Neutrophil (primary cell): Measurements from ENCODE around the gene CARD10.

Experiments
- H3K27ac ChIP-seq: fragments of 200-600 bp; sonication (generic); 2 replicates; pipeline ENCODE4 v1.5.1; 2016; ENCODE audit warnings: mild to moderate bottlenecking, moderate library complexity
- H3K27me3 ChIP-seq: fragments of 200-600 bp; sonication (generic); 2 replicates; pipeline ENCODE4 v1.6.0; 2016; ENCODE audit warnings: mild to moderate bottlenecking
- H3K36me3 ChIP-seq: fragments of 200-600 bp; sonication (generic); 2 replicates; pipeline ENCODE4 v1.5.1; 2017
- H3K4me1 ChIP-seq, 2 experiments: fragments of 200-600 bp in 1 of 2; sonication (generic) in 1 of 2; 1 replicate in 1 of 2; 2 replicates in 1 of 2; pipeline versions ENCODE4 v1.5.1 to v1.6.1; 2013 to 2016; ENCODE audit warnings: low read depth in 1 of 2, low read length in 1 of 2, mild to moderate bottlenecking in 1 of 2, moderate library complexity in 1 of 2; ENCODE audit not compliant: control insufficient read depth in 1 of 2, insufficient read depth in 1 of 2
- H3K4me3 ChIP-seq, 2 experiments: fragments of 200-600 bp in 1 of 2; sonication (generic) in 1 of 2; 1 replicate in 1 of 2; 2 replicates in 1 of 2; pipeline ENCODE4 v1.5.1; 2013 to 2016; ENCODE audit warnings: low read depth in 1 of 2, low read length in 1 of 2, mild to moderate bottlenecking in 1 of 2, moderate library complexity in 1 of 2
- H3K9me3 ChIP-seq: fragments of 200-600 bp; sonication (generic); 2 replicates; pipeline ENCODE4 v1.5.1; 2016
- TF ChIP-seq, protein P1 (sequence below): fragments of 200-600 bp; sonication (generic); IDR thresholded peaks from 2 replicates; pipeline ENCODE4 v1.5.1; 2016; ENCODE audit warnings: antibody characterized with exemption

CARD10 gene

DNA sequence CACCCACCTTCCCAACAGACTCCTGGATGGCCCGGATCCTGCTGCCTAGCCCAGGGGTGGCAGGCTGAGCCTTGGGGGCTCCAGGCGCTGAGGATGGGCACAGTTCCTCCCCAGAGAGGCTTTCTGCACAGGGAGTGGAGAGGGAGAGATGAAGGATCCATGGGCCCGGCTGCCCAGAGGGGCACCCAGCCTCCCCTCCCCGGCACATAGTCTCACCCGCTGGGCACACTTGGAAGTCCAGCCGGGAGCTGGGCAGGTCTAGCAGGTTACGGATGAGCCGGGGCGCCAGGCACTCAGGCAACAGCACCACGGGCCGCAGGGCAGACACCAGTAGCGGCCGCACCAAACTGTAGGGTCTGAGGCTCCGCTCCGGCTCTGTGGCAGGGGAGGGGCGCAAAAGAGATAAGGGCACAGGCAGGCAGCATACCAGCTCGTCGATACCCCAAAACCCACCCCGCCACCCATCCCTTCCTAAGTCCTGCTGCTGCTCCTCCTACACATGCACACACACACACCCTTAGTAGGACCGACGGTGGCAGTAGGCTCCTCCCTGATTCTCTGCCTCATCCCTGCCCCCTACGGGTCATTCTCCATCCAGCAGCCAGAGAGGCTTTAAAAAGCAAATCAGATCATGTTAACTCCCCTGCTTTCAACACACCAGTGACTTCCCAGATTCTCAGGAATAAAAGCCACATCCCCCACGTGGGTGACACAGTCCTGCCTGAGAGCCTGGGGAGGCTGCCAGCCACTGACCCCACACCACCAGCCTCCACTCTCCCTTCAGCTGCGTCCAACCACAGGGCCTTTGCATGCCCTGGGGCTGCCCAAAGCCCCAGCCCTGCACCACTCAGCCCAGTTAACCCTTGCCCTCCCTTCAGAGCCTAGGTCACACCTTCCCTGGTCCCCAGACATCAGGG lies 26.5 kb downstream of the CARD10 start:
- H3K36me3 ChIP-seq = no peaks in the 10 kb centered on the region
- H3K9me3 ChIP-seq = no peaks in the 10 kb centered on the region
- peaks cover 22% of the 10 kb centered on the region for H3K27me3 ChIP-seq
- H3K4me1 ChIP-seq = no peaks in the 10 kb centered on the region
- TF ChIP-seq, protein P1, sequence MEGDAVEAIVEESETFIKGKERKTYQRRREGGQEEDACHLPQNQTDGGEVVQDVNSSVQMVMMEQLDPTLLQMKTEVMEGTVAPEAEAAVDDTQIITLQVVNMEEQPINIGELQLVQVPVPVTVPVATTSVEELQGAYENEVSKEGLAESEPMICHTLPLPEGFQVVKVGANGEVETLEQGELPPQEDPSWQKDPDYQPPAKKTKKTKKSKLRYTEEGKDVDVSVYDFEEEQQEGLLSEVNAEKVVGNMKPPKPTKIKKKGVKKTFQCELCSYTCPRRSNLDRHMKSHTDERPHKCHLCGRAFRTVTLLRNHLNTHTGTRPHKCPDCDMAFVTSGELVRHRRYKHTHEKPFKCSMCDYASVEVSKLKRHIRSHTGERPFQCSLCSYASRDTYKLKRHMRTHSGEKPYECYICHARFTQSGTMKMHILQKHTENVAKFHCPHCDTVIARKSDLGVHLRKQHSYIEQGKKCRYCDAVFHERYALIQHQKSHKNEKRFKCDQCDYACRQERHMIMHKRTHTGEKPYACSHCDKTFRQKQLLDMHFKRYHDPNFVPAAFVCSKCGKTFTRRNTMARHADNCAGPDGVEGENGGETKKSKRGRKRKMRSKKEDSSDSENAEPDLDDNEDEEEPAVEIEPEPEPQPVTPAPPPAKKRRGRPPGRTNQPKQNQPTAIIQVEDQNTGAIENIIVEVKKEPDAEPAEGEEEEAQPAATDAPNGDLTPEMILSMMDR = peak; percentile 47
- H3K27ac ChIP-seq = no peak overlapping the region
- no peak overlapping the region for H3K4me3 ChIP-seq

DNA sequence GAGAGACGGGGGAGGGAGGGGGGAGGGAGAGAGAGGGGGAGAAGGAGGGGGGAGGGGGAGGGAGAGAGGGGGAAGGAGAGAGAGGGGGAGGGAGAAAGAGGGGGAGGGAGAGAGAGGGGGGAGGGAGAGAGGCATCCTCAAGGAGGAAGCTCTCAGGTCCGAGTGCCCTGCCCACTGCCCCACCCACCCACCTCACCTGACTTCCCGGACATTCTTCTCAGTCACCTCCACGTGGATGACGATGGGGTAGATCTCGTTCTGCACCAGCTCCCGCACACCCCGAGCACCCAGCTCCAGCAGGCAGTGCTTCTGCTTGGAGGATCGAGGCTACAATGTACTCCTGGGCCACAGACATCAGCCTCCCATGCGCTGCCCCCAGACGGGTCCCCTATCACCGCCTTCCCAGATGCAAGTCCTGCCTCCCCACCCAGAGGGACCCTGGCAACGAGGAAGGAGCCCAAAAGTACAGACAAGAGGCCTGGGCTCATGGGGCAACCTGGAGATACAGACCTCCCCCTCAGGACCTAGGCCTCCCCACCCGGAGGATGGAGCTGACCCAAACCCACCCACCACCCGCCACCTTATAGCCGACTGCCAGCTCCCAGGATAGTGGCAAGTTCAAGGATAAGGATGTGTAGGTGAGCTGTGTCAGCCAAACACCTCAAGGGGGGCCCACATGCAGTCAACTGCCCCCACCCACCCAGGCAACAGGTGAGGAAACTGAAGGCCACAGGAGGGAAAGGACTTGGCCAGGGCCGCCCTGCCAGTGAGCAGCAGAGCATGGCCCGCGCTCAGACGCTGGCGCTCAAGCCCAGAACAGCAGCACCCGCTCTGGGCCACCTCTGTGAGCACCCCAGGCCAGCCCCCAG lies 27.4 kb downstream of the CARD10 start:
- Histone ChIP-seq H3K36me3 (no peaks in the 10 kb centered on the region), H3K9me3 (no peaks in the 10 kb centered on the region), H3K4me1 (peaks cover 3 to 4% of the 10 kb centered on the region in 2 experiments), H3K27ac (no peak overlapping the region), H3K4me3 (no peak overlapping the region), H3K27me3 (peaks cover 13% of the 10 kb centered on the region)
- TF ChIP-seq, protein P1 = no peak

DNA sequence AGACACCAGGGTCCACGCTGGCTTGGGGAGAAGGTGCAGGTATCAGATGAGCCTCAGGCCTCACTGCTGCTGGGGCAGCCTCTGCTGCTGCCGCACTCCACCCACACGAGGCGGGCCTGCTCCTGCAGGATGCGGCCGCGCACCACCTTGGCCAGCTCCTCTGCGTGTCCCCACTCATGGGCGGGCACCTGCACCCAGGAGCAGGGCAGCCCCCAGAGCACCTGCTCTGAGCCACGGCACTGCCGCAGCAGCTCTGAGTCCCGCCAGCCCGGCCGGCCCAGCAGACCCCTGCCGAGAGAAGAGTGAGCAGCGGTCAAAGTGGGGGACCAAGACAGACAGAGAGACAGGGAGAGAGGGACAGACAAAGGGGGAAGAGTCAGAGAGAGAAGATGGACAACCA lies 28.1 kb downstream of the CARD10 start:
- no peaks in the 10 kb centered on the region for H3K9me3 ChIP-seq
- H3K27me3 ChIP-seq = peaks cover 12% of the 10 kb centered on the region
- H3K4me3 ChIP-seq = no peak overlapping the region
- no peaks in the 10 kb centered on the region for H3K36me3 ChIP-seq
- H3K4me1 ChIP-seq = peaks cover 8 to 11% of the 10 kb centered on the region in 2 experiments
- TF ChIP-seq, protein P1 = no peak
- no peak overlapping the region for H3K27ac ChIP-seq

DNA sequence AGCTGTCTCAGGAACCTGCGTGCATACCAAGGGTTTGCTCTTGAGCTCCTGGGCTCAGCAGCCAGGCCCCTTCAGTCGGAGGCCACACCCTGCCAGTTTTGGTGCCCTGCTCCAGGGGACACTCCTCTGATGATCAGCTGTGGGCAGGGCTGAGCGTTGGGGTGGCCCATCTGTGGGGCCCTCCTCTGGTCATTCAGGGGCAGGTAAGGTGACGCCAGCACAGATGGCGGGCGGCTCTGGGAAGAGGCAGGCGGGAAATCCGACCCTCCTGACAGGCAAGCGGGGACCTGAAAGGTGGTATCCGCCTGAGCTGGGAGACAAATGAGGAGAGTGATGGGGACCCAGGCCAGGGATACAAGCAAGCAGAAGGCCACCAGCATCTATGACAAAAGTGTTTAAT lies 29.2 kb downstream of the CARD10 start:
- no peaks in the 10 kb centered on the region for H3K36me3 ChIP-seq
- H3K27ac ChIP-seq = no peak overlapping the region
- H3K9me3 ChIP-seq = no peaks in the 10 kb centered on the region
- TF ChIP-seq, protein P1 = no peak
- H3K4me3 ChIP-seq = no peak overlapping the region
- H3K27me3 ChIP-seq = peaks cover 12% of the 10 kb centered on the region
- peaks cover 13 to 22% of the 10 kb centered on the region in 2 experiments for H3K4me1 ChIP-seq

DNA sequence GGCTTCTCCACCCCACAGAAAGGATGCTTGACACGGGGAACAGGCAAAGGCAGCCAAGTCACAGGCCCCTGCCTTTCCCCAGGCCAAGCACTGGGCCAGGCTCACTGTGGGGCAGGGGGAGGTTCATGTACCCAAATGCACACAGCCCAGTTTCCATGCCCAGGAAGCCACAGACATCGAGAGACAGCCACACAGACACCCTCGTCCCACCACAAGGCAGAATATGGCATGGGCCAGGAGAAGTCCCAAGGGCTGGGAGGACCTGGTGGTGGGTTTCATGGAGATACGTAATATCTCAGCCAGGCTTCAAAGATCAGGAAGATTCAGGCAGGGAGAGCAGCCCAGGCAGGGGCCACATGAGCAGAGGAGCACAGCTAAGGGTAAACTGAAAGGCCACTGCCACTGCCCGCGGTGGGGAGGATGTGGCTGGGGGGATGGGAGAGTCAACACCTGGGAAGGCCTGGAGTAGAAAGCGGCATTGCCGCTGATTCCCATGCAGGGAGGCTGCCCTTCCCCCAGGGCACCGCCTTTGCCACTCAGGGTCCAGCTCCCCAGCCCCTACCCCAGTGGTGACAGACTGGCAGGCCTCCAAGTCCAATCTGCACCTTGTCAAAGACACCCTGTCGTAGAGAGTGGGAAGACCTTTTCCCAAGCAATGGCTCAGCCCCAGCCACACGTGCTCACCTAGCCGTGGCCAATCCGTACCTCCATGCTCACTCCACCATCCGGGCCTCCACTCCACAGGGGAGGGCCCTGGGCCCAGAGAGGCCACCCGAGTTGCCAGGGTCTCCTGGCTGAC lies 30.7 kb downstream of the CARD10 start:
- Histone ChIP-seq H3K4me3 (no peak overlapping the region), H3K36me3 (no peaks in the 10 kb centered on the region), H3K4me1 (peaks cover 25 to 37% of the 10 kb centered on the region in 2 experiments), H3K9me3 (no peaks in the 10 kb centered on the region), H3K27ac (no peak overlapping the region), H3K27me3 (peaks cover under 1% of the 10 kb centered on the region)
- TF ChIP-seq, protein P1 = no peak
